HG03442 (cell line): ENCODE data around the gene KIF1B.
"Not testable (repeated sequence)": the region's sequence is repeated elsewhere in the genome, so short reads cannot be mapped to it uniquely, and the experiment has no call there.

Source experiments
- ATAC-seq: cut with Tn5 transposase; IDR thresholded peaks from one replicate; pipeline ENCODE4 v1.9.1; 2021; ENCODE audit warnings: mild to moderate bottlenecking, moderate library complexity; ENCODE audit not compliant: unreplicated experiment

KIF1B gene

GRCh38 chr1:10236405-10237156 is 26.2 kb downstream of the KIF1B start:
- no peak for ATAC-seq

GRCh38 chr1:10237157-10237539 is 26.8 kb downstream of the KIF1B start:
- no peak for ATAC-seq

GRCh38 chr1:10242135-10242534 is 31.8 kb downstream of the KIF1B start:
- ATAC-seq: no peak

GRCh38 chr1:10242811-10243210 is 32.4 kb downstream of the KIF1B start:
- no peak for ATAC-seq

- ATAC-seq: no peak
Observed at GRCh38 chr1:10245674-10246073, 35.3 kb downstream of the KIF1B start.

GRCh38 chr1:10249808-10250457 is 39.6 kb downstream of the KIF1B start:
- ATAC-seq: no peak

GRCh38 chr1:10250663-10251062 is 40.3 kb downstream of the KIF1B start:
- no peak for ATAC-seq

GRCh38 chr1:10251325-10252108 is 41.1 kb downstream of the KIF1B start:
- not testable (repeated sequence) for ATAC-seq

GRCh38 chr1:10252508-10252907 is 42.1 kb downstream of the KIF1B start:
- no peak for ATAC-seq

- no peak for ATAC-seq
Observed at GRCh38 chr1:10253149-10253548, 42.8 kb downstream of the KIF1B start.

- no peak for ATAC-seq
Observed at GRCh38 chr1:10253755-10254154, 43.4 kb downstream of the KIF1B start.

- ATAC-seq: no peak
Observed at GRCh38 chr1:10257851-10258250, 47.5 kb downstream of the KIF1B start.

GRCh38 chr1:10259547-10259946 is 49.2 kb downstream of the KIF1B start:
- not testable (repeated sequence) for ATAC-seq

- ATAC-seq: no peak
Observed at GRCh38 chr1:10263450-10264082, 53.2 kb downstream of the KIF1B start.

GRCh38 chr1:10265027-10265426 is 54.7 kb downstream of the KIF1B start:
- no peak for ATAC-seq

GRCh38 chr1:10265900-10266299 is 55.5 kb downstream of the KIF1B start:
- ATAC-seq: no peak

- no peak for ATAC-seq
Observed at GRCh38 chr1:10267319-10267718, 56.9 kb downstream of the KIF1B start.

- no peak for ATAC-seq
Observed at GRCh38 chr1:10267921-10268320, 57.6 kb downstream of the KIF1B start.

GRCh38 chr1:10271090-10271489 is 60.7 kb downstream of the KIF1B start:
- ATAC-seq: no peak

GRCh38 chr1:10271869-10272268 is 61.5 kb downstream of the KIF1B start:
- ATAC-seq: no peak

- ATAC-seq: no peak
Observed at GRCh38 chr1:10272274-10272673, 61.9 kb downstream of the KIF1B start.
